WTC11 (cell line): Measurements from ENCODE around the gene NRG3. TPM values are rescaled to one million over a fixed set of nuclear protein-coding genes. Genes with fewer than 3 reads are reported as not detected.

Experiments
- ATAC-seq: fragments of 200-7000 bp; cut with Tn5 transposase; 2 replicates; pipeline ENCODE4 v1.10.0; 2021; ENCODE audit warnings: mild to moderate bottlenecking, moderate library complexity
- CTCF ChIA-PET: fragments of 300-600 bp; sonication (Branson Sonifier 250); formaldehyde crosslinking; loops from one replicate; lab custom pipeline; 2021; ENCODE audit warnings: antibody characterized with exemption; lab: Charles Lee
- POLR2A ChIA-PET: fragments of 350-600 bp; sonication (Branson Sonifier 250); formaldehyde crosslinking; loops from one replicate; lab custom pipeline; 2021; ENCODE audit warnings: antibody characterized with exemption; lab: Charles Lee
- DNase-seq: peaks from one replicate; pipeline ENCODE4 v3.0.0; 2021; ENCODE audit warnings: low spot score
- H3K27ac Mint-ChIP-seq: 2 replicates; pipeline ENCODE4 v1.8.0; 2021; ENCODE audit warnings: mixed read lengths
- H3K27me3 Mint-ChIP-seq: 2 replicates; pipeline ENCODE4 v1.8.0; 2021; ENCODE audit warnings: low read depth, mild to moderate bottlenecking, moderate library complexity, mixed read lengths
- H3K36me3 Mint-ChIP-seq: 2 replicates; pipeline ENCODE4 v1.8.0; 2021; ENCODE audit warnings: mixed read lengths
- H3K4me1 Mint-ChIP-seq: 2 replicates; pipeline ENCODE4 v1.8.0; 2022; ENCODE audit warnings: mixed read lengths
- H3K4me3 Mint-ChIP-seq: 2 replicates; pipeline ENCODE4 v1.8.0; 2021; ENCODE audit warnings: mild to moderate bottlenecking, moderate library complexity, mixed read lengths
- H3K9me3 Mint-ChIP-seq: 2 replicates; pipeline ENCODE4 v1.8.0; 2021; ENCODE audit warnings: mixed read lengths
- AFF4 ChIP-seq: sonication (generic); formaldehyde crosslinking; IDR thresholded peaks from 2 replicates; pipeline ENCODE4 v1.8.1; 2023; ENCODE audit warnings: mild to moderate bottlenecking, missing genetic modification reagents, borderline replicate concordance
- CBFB ChIP-seq: sonication (generic); formaldehyde crosslinking; IDR thresholded peaks from 2 replicates; pipeline ENCODE4 v1.8.1; 2022; ENCODE audit warnings: mild to moderate bottlenecking, low read depth, missing genetic modification reagents
- EMX1 ChIP-seq: fragments of 250-450 bp; sonication (Bioruptor Pico); IDR thresholded peaks from 2 replicates; pipeline ENCODE4 v1.8.0; 2021; ENCODE audit warnings: mild to moderate bottlenecking
- GTF2I ChIP-seq: fragments of 250-450 bp; sonication (Bioruptor Pico); conservative IDR thresholded peaks from 2 replicates; pipeline ENCODE4 v1.4.0; 2021; ENCODE audit warnings: mild to moderate bottlenecking
- MXD4 ChIP-seq: fragments of 250-450 bp; sonication (Bioruptor Pico); IDR thresholded peaks from 2 replicates; pipeline ENCODE4 v1.8.0; 2021; ENCODE audit warnings: mild to moderate bottlenecking, moderate library complexity, borderline replicate concordance
- NFATC4 ChIP-seq: fragments of 250-450 bp; sonication (Bioruptor Pico); IDR thresholded peaks from 2 replicates; pipeline ENCODE4 v1.9.0; 2021; ENCODE audit warnings: mild to moderate bottlenecking
- NFE2L1 ChIP-seq: sonication (generic); formaldehyde crosslinking; IDR thresholded peaks from 2 replicates; pipeline ENCODE4 v1.8.1; 2023; ENCODE audit warnings: missing genetic modification reagents
- NR1H2 ChIP-seq: sonication (generic); formaldehyde crosslinking; IDR thresholded peaks from 2 replicates; pipeline ENCODE4 v1.9.0; 2021; ENCODE audit warnings: mild to moderate bottlenecking, moderate library complexity, missing genetic modification reagents
- NR3C1 ChIP-seq: sonication (generic); formaldehyde crosslinking; conservative IDR thresholded peaks from 2 replicates; pipeline ENCODE4 v1.8.1; 2023; ENCODE audit warnings: low read depth, mild to moderate bottlenecking, missing genetic modification reagents
- PRRX2 ChIP-seq: fragments of 250-450 bp; sonication (Bioruptor Pico); IDR thresholded peaks from 2 replicates; pipeline ENCODE4 v1.8.0; 2021; ENCODE audit warnings: mild to moderate bottlenecking
- SMAD3 ChIP-seq: sonication (generic); formaldehyde crosslinking; IDR thresholded peaks from 2 replicates; pipeline ENCODE4 v1.8.0; 2022; ENCODE audit warnings: missing genetic modification reagents, mild to moderate bottlenecking, borderline replicate concordance
- SMAD4 ChIP-seq: sonication (generic); formaldehyde crosslinking; IDR thresholded peaks from 2 replicates; pipeline ENCODE4 v1.8.0; 2022; ENCODE audit warnings: mild to moderate bottlenecking, missing genetic modification reagents
- TCF7 ChIP-seq: sonication (generic); formaldehyde crosslinking; IDR thresholded peaks from 2 replicates; pipeline ENCODE4 v1.8.0; 2022; ENCODE audit warnings: mild to moderate bottlenecking, low read depth, missing genetic modification reagents, moderate library complexity
- TEAD1 ChIP-seq: sonication (generic); formaldehyde crosslinking; IDR thresholded peaks from 2 replicates; pipeline ENCODE4 v1.8.0; 2022; ENCODE audit warnings: mild to moderate bottlenecking, missing genetic modification reagents
- ZNF317 ChIP-seq: sonication (generic); formaldehyde crosslinking; IDR thresholded peaks from 2 replicates; pipeline ENCODE4 v1.8.1; 2023; ENCODE audit warnings: low read depth, mild to moderate bottlenecking, moderate library complexity, missing genetic modification reagents, borderline replicate concordance
- ZNF532 ChIP-seq: fragments of 250-450 bp; sonication (Bioruptor Pico); IDR thresholded peaks from 2 replicates; pipeline ENCODE4 v1.9.0; 2021; ENCODE audit warnings: mild to moderate bottlenecking, borderline replicate concordance
- total RNA-seq: library from RNA; stranded (reverse); gene quantifications from 3 replicates; pipeline ENCODE4 v1.2.3, GENCODE V29; 2021
- TF ChIP-seq, protein P1 (sequence below): fragments of 250-450 bp; sonication (Bioruptor Pico); IDR thresholded peaks from 2 replicates; pipeline ENCODE4 v2.1.2; 2022; ENCODE audit warnings: mild to moderate bottlenecking, moderate library complexity
- TF ChIP-seq, protein P2 (sequence below): sonication (generic); formaldehyde crosslinking; IDR thresholded peaks from 2 replicates; pipeline ENCODE4 v1.8.0; 2023; ENCODE audit warnings: missing genetic modification reagents
- TF ChIP-seq, protein P3 (sequence below): fragments of 250-450 bp; sonication (Bioruptor Pico); IDR thresholded peaks from 2 replicates; pipeline ENCODE4 v1.9.0; 2021; ENCODE audit warnings: mild to moderate bottlenecking
- TF ChIP-seq, protein P4 (sequence below): sonication (generic); formaldehyde crosslinking; IDR thresholded peaks from 2 replicates; pipeline ENCODE4 v1.8.1; 2022; ENCODE audit warnings: mild to moderate bottlenecking, missing genetic modification reagents, moderate library complexity, borderline replicate concordance
- TF ChIP-seq, protein P5 (sequence below): sonication (generic); formaldehyde crosslinking; IDR thresholded peaks from 2 replicates; pipeline ENCODE4 v1.8.1; 2022; ENCODE audit warnings: missing genetic modification reagents, borderline replicate concordance

Gene NRG3
- total RNA-seq, 1 experiment from 2014 or later, result 7.0 TPM

DNA sequence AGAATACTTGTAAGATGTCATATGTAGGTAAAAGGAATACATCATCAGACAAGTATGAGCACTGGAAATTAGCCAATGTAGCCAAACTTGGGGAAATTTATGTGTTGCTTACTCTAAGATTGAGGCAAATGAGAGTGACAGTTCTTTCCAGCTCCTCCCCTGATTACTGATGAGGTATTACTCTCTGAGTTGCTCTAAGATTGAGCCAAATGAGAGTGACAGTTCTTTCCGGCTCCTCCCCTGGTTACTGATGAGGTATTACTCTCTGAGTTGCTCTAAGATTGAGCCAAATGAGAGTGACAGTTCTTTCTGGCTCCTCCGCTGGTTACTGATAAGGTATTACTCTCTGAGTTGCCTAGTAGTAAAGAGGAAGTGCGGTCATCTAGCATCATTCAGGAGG lies 435.8 kb downstream of the NRG3 start:
- Mint-ChIP-seq H3K27me3 (no peaks in the 10 kb centered on the region), H3K4me1 (peaks cover 8% of the 10 kb centered on the region), H3K9me3 (no peaks in the 10 kb centered on the region), H3K27ac (no peak overlapping the region), H3K36me3 (no peaks in the 10 kb centered on the region), H3K4me3 (no peak overlapping the region)
- POLR2A ChIA-PET, result no interaction called here
- TF ChIP-seq TCF7 (CRISPR knock-in tag) (no peak), ZNF317 (CRISPR knock-in tag) (no peak)
- CTCF ChIA-PET, result no interaction called here
- no peak for DNase-seq
- ATAC-seq, result no peak

- Mint-ChIP-seq H3K36me3 (no peaks in the 10 kb centered on the region), H3K4me1 (peaks cover 9% of the 10 kb centered on the region), H3K4me3 (no peak overlapping the region), H3K27ac (no peak overlapping the region), H3K27me3 (no peaks in the 10 kb centered on the region), H3K9me3 (no peaks in the 10 kb centered on the region)
- ATAC-seq (no peak), DNase-seq (no peak)
- ChIA-PET CTCF (no interaction called here), POLR2A (no interaction called here)
- TF ChIP-seq NFATC4 (CRISPR knock-in tag), result no peak
- TF ChIP-seq GTF2I (CRISPR knock-in tag), result no peak
- TF ChIP-seq ZNF532, result no peak
- TF ChIP-seq SMAD3 (CRISPR knock-in tag), result no peak
- TF ChIP-seq CBFB, result no peak
- TF ChIP-seq NFE2L1 (CRISPR knock-in tag), result no peak
- no peak for TF ChIP-seq TEAD1 (CRISPR knock-in tag)
- no peak for TF ChIP-seq MXD4
- TF ChIP-seq, protein P1, sequence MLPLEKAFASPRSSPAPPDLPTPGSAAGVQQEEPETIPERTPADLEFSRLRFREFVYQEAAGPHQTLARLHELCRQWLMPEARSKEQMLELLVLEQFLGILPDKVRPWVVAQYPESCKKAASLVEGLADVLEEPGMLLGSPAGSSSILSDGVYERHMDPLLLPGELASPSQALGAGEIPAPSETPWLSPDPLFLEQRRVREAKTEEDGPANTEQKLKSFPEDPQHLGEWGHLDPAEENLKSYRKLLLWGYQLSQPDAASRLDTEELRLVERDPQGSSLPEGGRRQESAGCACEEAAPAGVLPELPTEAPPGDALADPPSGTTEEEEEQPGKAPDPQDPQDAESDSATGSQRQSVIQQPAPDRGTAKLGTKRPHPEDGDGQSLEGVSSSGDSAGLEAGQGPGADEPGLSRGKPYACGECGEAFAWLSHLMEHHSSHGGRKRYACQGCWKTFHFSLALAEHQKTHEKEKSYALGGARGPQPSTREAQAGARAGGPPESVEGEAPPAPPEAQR, result no peak
- TF ChIP-seq EMX1, result no peak
- no peak for TF ChIP-seq PRRX2 (CRISPR knock-in tag)
- TF ChIP-seq, protein P2, sequence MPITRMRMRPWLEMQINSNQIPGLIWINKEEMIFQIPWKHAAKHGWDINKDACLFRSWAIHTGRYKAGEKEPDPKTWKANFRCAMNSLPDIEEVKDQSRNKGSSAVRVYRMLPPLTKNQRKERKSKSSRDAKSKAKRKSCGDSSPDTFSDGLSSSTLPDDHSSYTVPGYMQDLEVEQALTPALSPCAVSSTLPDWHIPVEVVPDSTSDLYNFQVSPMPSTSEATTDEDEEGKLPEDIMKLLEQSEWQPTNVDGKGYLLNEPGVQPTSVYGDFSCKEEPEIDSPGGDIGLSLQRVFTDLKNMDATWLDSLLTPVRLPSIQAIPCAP (CRISPR knock-in tag), result no peak
- TF ChIP-seq, protein P3, sequence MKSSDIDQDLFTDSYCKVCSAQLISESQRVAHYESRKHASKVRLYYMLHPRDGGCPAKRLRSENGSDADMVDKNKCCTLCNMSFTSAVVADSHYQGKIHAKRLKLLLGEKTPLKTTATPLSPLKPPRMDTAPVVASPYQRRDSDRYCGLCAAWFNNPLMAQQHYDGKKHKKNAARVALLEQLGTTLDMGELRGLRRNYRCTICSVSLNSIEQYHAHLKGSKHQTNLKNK, result no peak
These were observed 438.4 kb downstream of the NRG3 start for GRCh38 chr10:82313401-82313800.

- no peaks in the 10 kb centered on the region for H3K9me3 Mint-ChIP-seq
- TF ChIP-seq SMAD4 (CRISPR knock-in tag) (no peak), NR3C1 (CRISPR knock-in tag) (no peak), CBFB (no peak), AFF4 (CRISPR knock-in tag) (no peak), NR1H2 (CRISPR knock-in tag) (no peak)
- TF ChIP-seq, protein P4, sequence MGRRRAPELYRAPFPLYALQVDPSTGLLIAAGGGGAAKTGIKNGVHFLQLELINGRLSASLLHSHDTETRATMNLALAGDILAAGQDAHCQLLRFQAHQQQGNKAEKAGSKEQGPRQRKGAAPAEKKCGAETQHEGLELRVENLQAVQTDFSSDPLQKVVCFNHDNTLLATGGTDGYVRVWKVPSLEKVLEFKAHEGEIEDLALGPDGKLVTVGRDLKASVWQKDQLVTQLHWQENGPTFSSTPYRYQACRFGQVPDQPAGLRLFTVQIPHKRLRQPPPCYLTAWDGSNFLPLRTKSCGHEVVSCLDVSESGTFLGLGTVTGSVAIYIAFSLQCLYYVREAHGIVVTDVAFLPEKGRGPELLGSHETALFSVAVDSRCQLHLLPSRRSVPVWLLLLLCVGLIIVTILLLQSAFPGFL (CRISPR knock-in tag), result no peak
- TF ChIP-seq, protein P5, sequence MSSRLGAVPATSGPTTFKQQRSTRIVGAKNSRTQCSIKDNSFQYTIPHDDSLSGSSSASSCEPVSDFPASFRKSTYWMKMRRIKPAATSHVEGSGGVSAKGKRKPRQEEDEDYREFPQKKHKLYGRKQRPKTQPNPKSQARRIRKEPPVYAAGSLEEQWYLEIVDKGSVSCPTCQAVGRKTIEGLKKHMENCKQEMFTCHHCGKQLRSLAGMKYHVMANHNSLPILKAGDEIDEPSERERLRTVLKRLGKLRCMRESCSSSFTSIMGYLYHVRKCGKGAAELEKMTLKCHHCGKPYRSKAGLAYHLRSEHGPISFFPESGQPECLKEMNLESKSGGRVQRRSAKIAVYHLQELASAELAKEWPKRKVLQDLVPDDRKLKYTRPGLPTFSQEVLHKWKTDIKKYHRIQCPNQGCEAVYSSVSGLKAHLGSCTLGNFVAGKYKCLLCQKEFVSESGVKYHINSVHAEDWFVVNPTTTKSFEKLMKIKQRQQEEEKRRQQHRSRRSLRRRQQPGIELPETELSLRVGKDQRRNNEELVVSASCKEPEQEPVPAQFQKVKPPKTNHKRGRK (CRISPR knock-in tag), result no peak
These were observed 443.5 kb downstream of the NRG3 start for GRCh38 chr10:82318534-82318933.

More at GRCh38 chr10:82318534-82318933, 443.5 kb downstream of the NRG3 start:
- Mint-ChIP-seq H3K36me3 (no peaks in the 10 kb centered on the region), H3K4me1 (peaks cover 21% of the 10 kb centered on the region), H3K4me3 (no peak overlapping the region), H3K27me3 (no peaks in the 10 kb centered on the region), H3K27ac (no peak overlapping the region)
- ATAC-seq (no peak), DNase-seq (no peak)
- ChIA-PET POLR2A (no interaction called here), CTCF (interaction anchor here (1.6 to 2.0 kb wide), 2 partner anchors 12 to 168 kb away, joined by 4 to 6 read pairs; no protein-coding TSS in a partner anchor)
